Forelimb muscle (tissue), 1 donor: Measurements from ENCODE around the gene CASZ1. TPM values are rescaled to one million over a fixed set of nuclear protein-coding genes. Genes with fewer than 3 reads are reported as not detected.

Experiments used
- DNase-seq: peaks from one replicate; pipeline ENCODE4 v3.0.0-alpha.2; 2013; ENCODE audit warnings: low read depth
- polyA plus RNA-seq: library from polyadenylated mRNA; unstranded; fragments of 120-200 nt; gene quantifications from one replicate; pipeline ENCODE4 v1.2.1, GENCODE V29; 2013; ENCODE audit not compliant: insufficient read length

The CASZ1 gene, protein sequence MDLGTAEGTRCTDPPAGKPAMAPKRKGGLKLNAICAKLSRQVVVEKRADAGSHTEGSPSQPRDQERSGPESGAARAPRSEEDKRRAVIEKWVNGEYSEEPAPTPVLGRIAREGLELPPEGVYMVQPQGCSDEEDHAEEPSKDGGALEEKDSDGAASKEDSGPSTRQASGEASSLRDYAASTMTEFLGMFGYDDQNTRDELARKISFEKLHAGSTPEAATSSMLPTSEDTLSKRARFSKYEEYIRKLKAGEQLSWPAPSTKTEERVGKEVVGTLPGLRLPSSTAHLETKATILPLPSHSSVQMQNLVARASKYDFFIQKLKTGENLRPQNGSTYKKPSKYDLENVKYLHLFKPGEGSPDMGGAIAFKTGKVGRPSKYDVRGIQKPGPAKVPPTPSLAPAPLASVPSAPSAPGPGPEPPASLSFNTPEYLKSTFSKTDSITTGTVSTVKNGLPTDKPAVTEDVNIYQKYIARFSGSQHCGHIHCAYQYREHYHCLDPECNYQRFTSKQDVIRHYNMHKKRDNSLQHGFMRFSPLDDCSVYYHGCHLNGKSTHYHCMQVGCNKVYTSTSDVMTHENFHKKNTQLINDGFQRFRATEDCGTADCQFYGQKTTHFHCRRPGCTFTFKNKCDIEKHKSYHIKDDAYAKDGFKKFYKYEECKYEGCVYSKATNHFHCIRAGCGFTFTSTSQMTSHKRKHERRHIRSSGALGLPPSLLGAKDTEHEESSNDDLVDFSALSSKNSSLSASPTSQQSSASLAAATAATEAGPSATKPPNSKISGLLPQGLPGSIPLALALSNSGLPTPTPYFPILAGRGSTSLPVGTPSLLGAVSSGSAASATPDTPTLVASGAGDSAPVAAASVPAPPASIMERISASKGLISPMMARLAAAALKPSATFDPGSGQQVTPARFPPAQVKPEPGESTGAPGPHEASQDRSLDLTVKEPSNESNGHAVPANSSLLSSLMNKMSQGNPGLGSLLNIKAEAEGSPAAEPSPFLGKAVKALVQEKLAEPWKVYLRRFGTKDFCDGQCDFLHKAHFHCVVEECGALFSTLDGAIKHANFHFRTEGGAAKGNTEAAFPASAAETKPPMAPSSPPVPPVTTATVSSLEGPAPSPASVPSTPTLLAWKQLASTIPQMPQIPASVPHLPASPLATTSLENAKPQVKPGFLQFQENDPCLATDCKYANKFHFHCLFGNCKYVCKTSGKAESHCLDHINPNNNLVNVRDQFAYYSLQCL (N-terminal part only)
- polyA plus RNA-seq, result 59.0 TPM

DNA sequence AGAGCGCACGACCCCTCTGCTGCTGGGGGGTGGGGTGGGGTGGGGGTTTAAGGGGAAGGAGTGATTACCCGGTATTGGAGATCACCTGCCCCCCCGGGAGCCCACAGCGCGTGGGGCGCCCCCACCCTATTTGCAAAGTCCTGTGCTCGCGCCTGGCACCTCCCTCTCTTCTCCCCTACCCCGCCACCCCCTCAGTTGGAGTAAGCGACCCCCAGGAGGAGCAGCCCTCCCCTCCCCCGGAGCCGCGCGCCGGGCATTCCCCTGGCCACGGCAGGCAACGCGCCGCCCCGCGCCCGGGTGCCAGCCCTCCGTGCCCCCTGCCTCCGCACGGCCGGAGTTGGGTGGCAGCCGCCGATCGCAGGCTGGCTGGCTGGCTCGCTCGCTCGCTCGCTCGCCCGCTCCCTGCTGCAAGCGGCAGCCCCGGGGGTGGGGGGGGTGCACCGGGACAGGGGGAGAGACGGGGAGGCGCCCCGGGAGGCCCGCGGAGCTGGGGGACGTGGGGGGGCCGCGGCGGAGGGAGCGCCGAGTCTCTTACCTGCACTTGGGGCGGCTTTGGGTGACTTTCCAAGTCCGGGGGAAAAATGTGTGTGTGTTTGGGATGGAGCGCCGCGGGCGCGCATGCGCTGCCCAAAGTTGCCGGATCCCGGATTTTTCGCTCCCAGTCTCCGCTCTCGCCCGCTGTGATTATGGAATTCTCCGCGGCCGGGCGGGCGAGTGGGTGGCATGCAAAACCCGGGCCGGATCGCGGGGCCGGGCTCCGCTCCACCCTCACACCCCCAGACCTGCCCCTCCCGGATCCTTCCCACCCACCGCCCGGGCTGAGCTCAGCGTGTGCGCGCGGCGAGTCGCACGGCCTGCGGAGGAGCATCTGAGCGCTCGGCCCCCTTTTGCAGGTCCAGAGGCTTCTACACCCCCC, at the start of gene CASZ1:
Gene CASZ1 (minus strand): TSS at position 618 of the 916 bp plus-strand sequence. CDS start 102,757 bp downstream, outside the sequence.
- peak; percentile 73 for DNase-seq

DNA sequence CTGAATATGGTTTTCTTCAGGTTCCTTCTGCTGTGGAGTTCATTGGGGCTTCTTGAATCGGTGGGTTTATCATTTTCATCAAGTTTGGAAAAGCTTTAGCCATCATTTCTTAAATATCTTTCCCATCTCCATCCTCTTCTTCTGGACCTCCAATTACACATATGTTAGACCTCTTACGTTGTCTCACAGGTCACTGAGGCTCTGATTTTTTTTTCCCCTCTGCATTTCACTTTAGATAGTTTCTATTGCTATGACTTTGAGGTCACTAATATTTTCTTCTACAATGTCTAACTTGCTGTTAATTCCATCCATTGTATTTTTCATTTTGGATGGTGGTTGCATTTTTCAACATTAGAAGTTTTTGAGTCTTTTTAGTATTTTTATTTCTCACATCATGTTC, 47.3 kb upstream of the CASZ1 start:
- DNase-seq, result no peak

DNA sequence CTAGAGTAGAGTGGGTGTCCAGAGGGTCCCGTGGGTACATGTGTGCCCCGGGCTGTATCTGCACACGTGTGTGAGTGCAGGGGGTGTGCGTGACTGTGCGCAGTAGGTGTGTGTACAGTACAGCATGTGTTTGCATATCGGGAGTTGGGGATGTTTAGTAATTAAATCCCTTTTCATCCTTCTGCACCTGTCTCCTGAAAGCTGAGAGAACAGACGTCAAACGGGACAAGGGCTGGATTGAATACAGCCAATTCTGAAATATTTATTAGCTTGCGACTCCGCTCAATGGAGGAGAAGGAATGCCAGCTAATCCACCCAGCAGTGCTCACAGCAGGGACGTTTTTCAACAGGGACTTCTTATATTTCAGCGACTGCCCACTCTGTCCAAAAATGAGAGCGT, 44.7 kb upstream of the CASZ1 start:
- DNase-seq, result no peak

DNA sequence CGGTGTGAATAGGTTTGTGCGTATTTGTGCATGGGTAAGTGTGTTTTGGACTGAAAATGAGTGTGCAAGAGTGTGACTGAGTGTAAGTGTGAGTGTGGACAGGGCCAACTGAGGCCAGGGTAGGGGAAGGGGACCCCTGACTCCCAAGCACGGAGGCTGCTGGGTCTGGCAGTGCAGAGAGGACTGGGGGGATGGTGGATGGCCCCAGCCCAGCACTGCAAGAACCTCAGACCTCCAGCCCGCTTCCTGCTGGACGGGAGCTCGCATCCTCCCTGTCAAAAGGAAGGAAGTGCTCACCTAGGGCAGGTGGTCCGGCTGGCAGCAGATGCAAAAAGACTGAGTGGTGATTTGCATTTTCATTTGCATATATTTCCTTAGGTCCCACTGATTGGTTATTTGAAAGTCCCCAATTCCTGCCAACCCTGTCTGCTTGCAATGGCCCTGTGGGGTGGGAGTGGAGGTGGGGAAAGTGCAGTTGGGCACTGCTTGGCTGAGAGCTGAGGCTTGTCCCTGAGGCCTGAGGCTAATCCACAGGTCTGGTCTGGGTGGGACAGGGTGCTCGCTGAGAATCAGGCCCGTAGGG, 42.8 kb upstream of the CASZ1 start:
- no peak for DNase-seq

DNA sequence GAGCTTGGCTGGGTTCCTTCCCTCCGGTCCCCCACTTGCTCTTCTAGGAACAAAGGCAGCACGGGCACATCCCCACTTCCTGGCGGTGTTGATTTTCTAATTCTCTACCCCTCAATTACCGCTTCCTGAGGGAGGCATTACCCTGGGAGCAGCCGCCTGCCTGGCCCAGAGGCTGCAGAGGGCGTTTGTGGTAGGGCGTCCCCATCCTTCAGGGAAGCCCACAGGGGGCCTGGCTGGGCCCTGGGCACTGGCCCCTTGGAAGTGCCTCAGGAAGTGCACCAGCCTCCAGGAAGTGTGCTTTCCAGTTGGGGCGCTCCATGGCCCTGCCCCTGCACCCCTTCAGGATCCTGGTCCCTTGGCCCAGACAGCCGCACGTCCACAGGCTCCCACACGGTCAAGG, 42.1 kb upstream of the CASZ1 start:
- no peak for DNase-seq

DNA sequence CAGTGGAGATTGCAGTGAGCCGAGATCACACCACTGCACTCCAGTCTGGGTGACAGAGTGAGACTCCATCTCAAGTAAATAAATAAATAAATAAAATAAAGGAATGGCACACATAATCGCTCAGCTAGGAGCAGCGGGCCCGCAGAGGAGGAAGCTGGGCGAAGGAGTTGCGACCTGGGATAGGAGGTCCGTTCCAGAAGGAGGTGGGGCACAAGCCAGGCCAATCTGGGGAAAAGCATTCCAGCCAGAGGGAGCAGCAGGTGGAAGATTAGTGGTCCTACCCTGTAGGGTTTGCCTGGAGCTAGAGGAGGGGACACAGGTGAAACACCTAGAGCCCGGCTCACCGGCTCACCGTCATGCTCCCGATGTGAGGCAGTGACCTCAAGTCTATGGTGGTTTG, 40.3 kb upstream of the CASZ1 start:
- DNase-seq, result no peak

DNA sequence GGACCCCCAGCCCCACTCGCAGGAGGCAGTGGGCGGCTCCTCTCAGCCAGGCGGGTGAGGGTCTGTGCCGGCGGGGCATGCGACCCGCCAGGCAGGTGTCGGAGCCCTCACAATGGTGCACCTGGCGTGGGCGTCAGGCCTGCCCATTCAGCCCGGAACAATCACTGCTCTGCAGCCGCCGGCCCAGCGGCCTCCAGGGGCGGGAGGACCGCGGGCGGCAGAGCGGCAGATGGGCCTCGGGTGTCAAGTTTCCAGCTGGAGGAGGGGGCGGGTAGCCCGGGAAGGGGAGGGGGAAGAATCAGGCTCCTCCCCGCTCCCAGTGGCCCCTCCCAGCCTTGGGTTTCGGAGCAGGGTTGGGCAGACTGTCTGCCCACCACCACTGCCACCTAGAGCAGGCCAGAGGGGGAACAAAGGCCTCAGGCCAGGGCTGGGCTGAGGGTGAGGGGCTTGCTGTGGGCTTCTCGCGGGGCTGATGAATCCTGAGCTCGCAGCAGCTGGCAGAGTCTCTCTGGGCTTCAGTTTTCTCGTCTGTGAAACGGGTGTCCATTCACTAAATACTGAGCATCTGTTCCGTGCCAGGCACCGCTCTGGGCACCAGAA, 39.5 kb upstream of the CASZ1 start:
- DNase-seq, result no peak

DNA sequence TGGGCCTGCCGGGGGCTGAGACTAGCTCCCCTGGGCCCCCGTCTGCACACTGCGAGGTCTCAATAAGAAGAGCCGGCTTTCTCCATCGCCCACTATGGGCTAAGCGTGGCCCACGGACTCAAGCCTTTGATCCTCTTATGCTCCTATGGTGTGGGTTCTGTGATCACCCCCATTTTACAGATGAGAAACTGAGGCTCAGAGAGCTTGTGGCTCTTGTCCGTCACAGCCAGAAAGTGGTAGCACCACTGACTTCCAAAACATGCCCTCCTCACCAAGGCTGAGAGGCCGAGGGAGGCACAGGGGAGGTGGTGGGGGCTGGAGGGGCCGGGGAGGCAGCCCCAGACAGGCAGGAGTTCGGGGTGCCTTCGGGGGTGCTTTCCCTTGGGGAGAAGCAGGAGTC, 39.0 kb upstream of the CASZ1 start:
- no peak for DNase-seq

DNA sequence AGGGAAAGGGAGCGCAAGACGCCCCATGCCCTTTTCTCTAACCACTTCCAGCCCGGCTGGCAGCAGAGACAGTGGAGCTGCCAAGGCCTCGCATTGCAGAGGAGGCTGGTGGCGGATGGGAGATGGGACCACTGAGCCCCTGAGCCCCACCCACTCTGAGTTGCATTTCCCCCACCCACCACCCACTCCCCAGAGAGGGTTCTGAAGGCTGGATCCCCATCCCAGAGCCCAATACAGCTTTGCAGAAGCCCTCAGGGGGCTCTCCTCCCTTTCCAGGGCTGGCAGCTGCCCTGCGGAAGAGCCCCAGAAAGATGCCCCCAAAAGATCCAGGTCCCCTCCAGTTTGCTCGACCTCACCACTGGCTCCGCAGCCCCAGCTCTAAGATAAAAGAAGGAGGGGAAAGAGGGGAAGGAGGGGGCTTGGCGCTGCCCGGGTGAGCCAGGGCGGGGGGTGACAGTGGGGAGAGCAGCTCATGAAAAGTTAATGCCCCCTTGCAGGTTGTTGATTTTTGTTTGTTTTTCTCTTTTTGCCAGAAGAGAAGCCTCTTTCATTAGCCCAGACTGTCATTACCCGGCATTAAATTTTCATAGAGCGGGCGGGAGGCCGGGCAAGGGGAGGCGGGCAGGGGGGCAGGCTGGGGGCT, 38.4 kb upstream of the CASZ1 start:
- DNase-seq, result no peak

DNA sequence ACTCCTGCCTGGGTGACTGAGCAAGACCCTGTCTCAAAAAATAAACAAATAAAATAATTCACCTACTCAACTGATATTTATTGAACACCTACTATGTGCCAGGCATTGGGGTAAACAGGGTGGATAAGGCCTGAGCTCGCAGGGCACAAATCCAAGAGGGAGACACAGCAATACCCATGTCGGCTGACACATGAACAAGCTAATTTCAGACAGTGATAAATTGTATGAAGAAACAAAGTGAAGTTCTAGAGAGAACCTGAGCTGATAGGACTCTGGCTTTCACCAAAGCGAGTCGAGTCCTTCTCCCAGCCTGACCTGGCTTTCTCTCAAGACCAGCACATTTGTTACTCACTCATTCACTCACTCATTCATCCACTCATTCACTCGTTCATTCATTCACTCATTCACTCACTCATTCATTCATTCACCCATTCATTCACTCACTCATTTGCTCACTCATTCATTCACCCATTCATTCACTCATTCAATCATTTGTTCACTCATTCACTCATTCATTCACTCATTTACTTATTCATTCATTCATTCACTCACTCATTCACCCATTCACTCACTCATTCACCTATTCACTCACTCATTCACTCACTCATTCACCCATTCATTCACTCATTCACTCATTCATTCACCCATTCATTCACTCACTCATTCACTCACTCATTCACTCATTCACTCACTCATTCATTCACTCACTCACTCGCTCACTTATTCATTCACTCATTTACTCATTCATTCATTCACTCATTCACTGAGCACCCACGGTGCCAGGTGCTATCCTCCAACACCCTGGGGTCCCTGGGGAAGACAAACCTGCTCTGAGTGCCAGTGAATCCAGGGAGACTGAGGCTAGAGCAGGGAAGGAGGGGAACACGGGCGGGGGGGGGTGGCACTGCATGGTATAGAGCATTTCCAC, 37.4 kb upstream of the CASZ1 start:
- DNase-seq, result no peak

DNA sequence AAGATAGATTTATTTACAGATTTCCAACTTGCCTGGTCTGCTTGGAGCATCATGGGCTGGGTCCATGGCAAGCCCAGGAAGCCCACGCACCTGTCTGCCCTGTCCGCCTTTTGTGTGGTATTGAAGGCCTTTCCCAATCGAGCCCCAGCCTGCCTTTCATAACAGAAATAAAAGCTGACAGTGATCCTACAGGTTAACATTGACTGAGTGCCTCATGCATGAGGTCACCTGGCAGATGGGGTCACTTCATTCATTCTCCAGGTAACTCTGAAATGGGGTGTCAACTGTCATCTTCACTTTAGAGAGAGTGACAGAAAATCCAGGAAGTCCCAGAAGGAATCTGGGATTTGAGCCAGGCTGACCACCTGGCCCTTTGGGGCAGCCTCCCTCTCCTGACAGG, 36.3 kb upstream of the CASZ1 start:
- DNase-seq, result no peak

DNA sequence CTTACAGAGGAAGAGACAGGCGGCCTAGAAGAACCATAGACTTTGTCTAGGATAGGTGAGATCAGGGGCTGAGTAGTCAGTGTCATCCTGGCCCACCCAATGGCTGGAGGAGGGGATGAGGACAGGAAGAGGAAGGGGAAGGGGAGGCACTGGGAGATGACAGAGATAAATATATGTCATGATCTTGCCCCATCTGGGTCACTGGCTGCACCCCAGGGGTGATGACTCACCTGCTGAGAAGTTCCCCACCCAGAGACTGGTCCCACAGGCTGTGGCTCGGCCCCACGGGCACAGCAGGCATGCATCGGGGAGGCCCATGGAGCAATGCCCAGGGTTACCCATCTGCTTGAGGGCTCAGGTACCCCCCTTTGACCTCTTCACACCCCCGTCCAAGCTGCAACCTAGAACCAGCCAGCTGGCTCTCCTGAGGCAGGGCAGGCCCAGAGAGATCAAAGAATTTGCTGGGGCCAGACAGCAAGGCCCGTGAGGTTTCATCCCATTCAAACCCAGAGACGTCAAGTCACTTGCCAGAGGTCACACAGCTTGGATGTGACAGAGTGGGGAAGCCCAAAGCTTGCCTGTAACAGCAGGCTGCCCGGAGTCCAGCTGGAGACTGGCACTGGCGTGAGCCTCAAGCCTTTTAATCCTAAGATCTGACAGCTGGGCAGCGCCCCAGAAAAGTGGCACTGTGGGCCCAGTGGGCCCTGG, 34.7 kb upstream of the CASZ1 start:
- no peak for DNase-seq

DNA sequence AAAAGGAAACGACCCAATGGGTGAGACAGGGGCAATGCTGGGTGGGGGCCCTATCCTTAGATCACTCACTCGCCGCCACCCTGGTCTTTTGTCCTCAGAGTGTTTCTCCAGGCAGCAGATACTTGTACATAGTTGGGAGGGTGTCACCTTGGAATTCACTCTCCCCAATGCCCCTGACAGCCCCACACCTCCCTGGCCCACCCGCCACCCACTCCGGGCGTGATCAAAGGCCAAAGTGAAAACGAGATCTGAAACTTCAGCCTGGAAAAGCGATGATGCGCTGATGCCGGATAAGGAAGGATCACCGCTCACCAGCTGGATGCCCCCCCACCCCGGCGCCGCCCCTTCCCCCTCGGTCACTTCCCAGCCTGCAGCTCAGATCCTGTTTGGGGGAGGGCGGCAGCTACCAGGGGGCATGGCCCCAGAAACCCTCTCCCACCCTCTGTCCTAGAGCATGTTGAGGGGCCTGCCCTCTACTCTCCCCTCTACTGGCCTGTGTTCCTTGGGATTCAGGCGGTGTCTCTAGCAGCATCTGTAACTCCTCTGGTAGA, 33.6 kb upstream of the CASZ1 start:
- no peak for DNase-seq

DNA sequence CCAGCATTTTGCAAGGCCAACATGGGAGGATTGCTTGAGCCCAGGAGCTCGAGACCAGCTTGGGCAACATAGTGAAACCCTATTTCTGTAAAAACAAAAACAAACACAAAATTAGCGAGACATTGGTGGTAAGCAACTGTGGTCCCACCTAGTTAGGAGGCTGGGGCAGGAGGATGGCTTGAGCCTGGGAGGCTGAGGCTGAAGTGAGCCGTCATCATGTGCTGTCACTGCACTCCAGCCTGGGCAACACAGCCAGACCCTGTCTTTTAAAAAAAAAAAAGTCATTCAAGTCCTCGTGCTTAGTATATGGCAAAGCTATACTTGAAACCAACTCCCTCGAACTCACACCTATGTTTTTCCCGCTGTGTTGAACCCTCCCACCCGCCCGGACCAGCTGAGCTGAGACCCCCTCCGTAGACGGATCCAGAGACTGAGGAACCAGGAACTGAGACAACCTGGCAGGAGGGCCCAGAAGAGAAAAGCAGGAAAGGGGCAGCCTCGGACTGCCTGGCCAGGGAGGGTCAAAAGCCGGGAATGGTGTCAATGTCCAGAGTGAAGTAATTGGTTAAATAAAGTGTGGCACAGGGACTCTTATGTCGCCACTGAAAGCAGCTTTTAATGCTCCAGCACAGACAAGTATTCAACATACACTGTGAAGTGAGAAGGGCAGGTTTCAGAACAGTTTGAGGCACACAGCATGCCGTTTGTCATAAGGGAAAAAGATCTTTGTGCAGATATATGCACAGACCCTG, 32.8 kb upstream of the CASZ1 start:
- no peak for DNase-seq

DNA sequence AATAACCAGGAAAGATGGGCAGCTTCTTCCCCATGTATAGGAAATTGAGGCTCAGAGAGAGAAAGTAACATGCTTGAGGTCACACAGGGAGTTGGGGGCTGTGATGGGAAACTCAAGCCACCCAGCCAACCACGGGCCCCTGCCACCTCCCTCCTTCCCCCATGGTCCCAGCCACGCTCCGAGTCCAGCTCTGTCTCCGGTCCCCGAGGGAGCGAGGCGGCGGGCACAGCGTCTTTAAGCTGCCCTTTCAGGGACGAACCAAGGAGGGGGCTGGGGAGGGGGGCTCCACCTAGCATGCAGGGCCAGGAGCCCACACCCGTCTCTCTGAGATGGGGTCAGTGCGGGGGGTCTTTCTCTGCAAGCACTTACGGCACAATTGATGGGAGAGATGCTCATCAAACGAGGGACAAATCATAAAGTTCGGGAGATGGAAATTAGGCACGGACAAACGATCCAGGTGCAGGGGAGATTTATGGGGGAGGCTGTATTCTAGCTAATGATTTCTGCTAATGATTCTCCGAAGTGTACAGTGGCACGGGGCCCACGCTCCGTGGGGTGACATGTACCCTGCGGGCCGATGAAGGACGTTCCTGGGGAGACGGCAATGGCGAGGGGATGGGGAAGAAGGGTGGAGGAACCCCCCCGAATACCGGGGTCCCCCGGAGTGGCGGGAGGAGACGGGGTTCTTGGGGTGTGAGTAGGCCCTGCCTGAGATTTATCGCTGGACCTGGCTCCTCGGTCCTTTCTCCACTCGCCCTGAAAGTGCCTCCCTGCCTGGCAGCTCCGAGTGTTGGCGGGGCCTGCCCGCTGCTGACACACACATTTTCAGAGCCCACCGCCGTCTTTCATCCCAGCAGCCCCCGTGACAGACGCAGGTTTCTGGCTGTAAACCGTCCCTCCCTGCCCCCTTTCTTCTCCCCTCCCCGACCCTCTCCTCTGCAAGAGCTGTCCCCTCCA, 31.2 kb upstream of the CASZ1 start:
- DNase-seq, result no peak

DNA sequence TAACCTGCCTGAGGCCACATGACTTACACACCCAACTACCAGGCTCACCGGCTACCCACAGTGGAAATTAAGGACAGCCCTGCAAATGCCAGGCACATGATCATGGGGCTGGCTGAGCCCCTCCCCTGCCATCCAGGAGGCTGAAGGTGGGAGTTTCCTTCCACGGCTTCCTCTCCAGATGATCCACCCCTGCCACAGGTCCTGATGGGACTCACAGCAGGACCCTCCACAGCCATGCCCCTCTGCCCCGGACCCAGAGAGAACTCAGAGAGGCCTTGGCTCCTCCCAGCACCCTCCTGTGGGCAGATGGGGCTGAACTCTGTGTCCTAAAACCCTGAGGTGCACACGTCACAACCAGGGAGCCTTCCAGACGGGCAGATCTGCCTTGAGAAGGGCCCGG, 29.1 kb upstream of the CASZ1 start:
- DNase-seq, result no peak
